ENCODE data around the gene SNRPA. TPM values are rescaled to one million over a fixed set of nuclear protein-coding genes. Genes with fewer than 3 reads are reported as not detected.

Gene SNRPA
- polyA plus RNA-seq, 1 of the 3 experiments (the other 2 are of a cell fraction) = 121 TPM

DNA sequence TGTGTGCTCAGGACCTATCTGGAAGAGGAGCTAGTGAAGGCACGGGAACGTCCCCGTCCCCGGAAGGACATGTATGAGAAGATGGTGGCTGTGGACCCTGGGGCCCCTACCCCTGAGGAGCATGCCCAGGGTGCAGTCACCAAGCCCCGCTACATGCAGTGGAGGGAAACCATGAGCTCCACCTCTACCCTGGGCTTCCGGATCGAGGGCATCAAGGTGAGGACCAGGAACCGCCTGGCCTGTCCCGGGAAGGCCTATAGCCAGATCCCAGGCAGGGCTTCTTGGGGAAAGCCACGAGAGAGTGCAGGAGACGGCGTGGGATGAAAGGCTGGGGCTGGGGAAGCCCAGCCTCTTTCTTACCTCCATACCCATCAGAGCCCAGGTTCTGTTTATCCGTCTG lies 17.9 kb upstream of the SNRPA start:
- no peak overlapping the region for H3K4me3 ChIP-seq (ENCODE audit: low read depth in 2 of 2, low read length in 1 of 2)
- H3K9me3 ChIP-seq = no peaks in the 10 kb centered on the region
- H3K36me3 ChIP-seq (replicated peaks in 1 of 2; ENCODE audit: control insufficient read depth in 1 of 2, insufficient read depth in 2 of 2, low read length in 1 of 2) = peaks cover 29 to 36% of the 10 kb centered on the region in 2 experiments
- CTCF ChIA-PET = interaction anchor here (1.3 kb wide), 1 partner anchor 42 kb away, joined by 3 read pairs; the partner anchor contains the start of gene NUMBL
- no peaks in the 10 kb centered on the region for H3F3A ChIP-seq (replicated peaks; ENCODE audit: insufficient read depth)
- TF ChIP-seq TCF12 (IDR thresholded peaks at IDR 0.05) (no peak), JUND (IDR thresholded peaks at IDR 0.05) (no peak), POLR2AphosphoS5 (IDR thresholded peaks at IDR 0.05; ENCODE audit: low read depth, low read length) (no peak), TAF1 (IDR thresholded peaks at IDR 0.05; ENCODE audit: borderline replicate concordance, low read depth, low read length) (no peak), FOXJ3 (CRISPR knock-in tag; IDR thresholded peaks at IDR 0.05) (no peak), EZH2phosphoT487 (IDR thresholded peaks at IDR 0.05; ENCODE audit: borderline replicate concordance, low read depth) (no peak), ELF1 (IDR thresholded peaks at IDR 0.05) (no peak), NFIC (IDR thresholded peaks at IDR 0.05; ENCODE audit: borderline replicate concordance) (no peak), RXRA (IDR thresholded peaks at IDR 0.05; ENCODE audit: borderline replicate concordance, low read depth) (no peak), NRF1 (IDR thresholded peaks at IDR 0.05; ENCODE audit: low read depth, low read length) (no peak), MXI1 (IDR thresholded peaks at IDR 0.05; ENCODE audit: low read depth, low read length) (no peak), FOXM1 (IDR thresholded peaks at IDR 0.05; ENCODE audit: low read depth) (no peak)
- TF ChIP-seq, protein P1, sequence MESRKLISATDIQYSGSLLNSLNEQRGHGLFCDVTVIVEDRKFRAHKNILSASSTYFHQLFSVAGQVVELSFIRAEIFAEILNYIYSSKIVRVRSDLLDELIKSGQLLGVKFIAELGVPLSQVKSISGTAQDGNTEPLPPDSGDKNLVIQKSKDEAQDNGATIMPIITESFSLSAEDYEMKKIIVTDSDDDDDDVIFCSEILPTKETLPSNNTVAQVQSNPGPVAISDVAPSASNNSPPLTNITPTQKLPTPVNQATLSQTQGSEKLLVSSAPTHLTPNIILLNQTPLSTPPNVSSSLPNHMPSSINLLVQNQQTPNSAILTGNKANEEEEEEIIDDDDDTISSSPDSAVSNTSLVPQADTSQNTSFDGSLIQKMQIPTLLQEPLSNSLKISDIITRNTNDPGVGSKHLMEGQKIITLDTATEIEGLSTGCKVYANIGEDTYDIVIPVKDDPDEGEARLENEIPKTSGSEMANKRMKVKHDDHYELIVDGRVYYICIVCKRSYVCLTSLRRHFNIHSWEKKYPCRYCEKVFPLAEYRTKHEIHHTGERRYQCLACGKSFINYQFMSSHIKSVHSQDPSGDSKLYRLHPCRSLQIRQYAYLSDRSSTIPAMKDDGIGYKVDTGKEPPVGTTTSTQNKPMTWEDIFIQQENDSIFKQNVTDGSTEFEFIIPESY (IDR thresholded peaks at IDR 0.05; ENCODE audit: borderline replicate concordance, low read depth) = no peak
- TF ChIP-seq, protein P2, sequence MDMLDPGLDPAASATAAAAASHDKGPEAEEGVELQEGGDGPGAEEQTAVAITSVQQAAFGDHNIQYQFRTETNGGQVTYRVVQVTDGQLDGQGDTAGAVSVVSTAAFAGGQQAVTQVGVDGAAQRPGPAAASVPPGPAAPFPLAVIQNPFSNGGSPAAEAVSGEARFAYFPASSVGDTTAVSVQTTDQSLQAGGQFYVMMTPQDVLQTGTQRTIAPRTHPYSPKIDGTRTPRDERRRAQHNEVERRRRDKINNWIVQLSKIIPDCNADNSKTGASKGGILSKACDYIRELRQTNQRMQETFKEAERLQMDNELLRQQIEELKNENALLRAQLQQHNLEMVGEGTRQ (IDR thresholded peaks at IDR 0.05; ENCODE audit: borderline replicate concordance, low read depth, low read length) = no peak
- TF ChIP-seq, protein P3, sequence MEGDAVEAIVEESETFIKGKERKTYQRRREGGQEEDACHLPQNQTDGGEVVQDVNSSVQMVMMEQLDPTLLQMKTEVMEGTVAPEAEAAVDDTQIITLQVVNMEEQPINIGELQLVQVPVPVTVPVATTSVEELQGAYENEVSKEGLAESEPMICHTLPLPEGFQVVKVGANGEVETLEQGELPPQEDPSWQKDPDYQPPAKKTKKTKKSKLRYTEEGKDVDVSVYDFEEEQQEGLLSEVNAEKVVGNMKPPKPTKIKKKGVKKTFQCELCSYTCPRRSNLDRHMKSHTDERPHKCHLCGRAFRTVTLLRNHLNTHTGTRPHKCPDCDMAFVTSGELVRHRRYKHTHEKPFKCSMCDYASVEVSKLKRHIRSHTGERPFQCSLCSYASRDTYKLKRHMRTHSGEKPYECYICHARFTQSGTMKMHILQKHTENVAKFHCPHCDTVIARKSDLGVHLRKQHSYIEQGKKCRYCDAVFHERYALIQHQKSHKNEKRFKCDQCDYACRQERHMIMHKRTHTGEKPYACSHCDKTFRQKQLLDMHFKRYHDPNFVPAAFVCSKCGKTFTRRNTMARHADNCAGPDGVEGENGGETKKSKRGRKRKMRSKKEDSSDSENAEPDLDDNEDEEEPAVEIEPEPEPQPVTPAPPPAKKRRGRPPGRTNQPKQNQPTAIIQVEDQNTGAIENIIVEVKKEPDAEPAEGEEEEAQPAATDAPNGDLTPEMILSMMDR (IDR thresholded peaks at IDR 0.05) = no peak
- TF ChIP-seq, protein P4, sequence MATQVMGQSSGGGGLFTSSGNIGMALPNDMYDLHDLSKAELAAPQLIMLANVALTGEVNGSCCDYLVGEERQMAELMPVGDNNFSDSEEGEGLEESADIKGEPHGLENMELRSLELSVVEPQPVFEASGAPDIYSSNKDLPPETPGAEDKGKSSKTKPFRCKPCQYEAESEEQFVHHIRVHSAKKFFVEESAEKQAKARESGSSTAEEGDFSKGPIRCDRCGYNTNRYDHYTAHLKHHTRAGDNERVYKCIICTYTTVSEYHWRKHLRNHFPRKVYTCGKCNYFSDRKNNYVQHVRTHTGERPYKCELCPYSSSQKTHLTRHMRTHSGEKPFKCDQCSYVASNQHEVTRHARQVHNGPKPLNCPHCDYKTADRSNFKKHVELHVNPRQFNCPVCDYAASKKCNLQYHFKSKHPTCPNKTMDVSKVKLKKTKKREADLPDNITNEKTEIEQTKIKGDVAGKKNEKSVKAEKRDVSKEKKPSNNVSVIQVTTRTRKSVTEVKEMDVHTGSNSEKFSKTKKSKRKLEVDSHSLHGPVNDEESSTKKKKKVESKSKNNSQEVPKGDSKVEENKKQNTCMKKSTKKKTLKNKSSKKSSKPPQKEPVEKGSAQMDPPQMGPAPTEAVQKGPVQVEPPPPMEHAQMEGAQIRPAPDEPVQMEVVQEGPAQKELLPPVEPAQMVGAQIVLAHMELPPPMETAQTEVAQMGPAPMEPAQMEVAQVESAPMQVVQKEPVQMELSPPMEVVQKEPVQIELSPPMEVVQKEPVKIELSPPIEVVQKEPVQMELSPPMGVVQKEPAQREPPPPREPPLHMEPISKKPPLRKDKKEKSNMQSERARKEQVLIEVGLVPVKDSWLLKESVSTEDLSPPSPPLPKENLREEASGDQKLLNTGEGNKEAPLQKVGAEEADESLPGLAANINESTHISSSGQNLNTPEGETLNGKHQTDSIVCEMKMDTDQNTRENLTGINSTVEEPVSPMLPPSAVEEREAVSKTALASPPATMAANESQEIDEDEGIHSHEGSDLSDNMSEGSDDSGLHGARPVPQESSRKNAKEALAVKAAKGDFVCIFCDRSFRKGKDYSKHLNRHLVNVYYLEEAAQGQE (IDR thresholded peaks at IDR 0.05; ENCODE audit: low read depth, low read length) = no peak
- TF ChIP-seq, protein P5, sequence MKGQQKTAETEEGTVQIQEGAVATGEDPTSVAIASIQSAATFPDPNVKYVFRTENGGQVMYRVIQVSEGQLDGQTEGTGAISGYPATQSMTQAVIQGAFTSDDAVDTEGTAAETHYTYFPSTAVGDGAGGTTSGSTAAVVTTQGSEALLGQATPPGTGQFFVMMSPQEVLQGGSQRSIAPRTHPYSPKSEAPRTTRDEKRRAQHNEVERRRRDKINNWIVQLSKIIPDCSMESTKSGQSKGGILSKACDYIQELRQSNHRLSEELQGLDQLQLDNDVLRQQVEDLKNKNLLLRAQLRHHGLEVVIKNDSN (IDR thresholded peaks at IDR 0.05; ENCODE audit: borderline replicate concordance, low read depth) = no peak
- no peak overlapping the region for H3K9ac ChIP-seq
- no peak overlapping the region for H3K27ac ChIP-seq (ENCODE audit: low read depth in 2 of 2, low read length in 1 of 2)
- 94% methylated on average over 12 of the region's 13 CpGs for WGBS (ENCODE audit: low lambda C conversion rate)
- no peak for DNase-seq
- H3K9me2 ChIP-seq = no peaks in the 10 kb centered on the region
- H3K4me2 ChIP-seq = no peak overlapping the region
- H3K27me3 ChIP-seq (ENCODE audit: insufficient read depth) = no peaks in the 10 kb centered on the region
- H3K79me2 ChIP-seq (ENCODE audit: insufficient read depth) = no peaks in the 10 kb centered on the region
- H3K4me1 ChIP-seq (ENCODE audit: control insufficient read depth in 1 of 2, insufficient read depth in 2 of 2, low read depth in 1 of 2, low read length in 1 of 2) = no peaks in the 10 kb centered on the region
- POLR2A ChIA-PET = no interaction called here
- H4K20me1 ChIP-seq (ENCODE audit: insufficient read depth) = no peaks in the 10 kb centered on the region
- no peak overlapping the region for H2AFZ ChIP-seq (ENCODE audit: low read depth)
